ENCODE measurements around the gene FABP6. TPM values are rescaled to one million over a fixed set of nuclear protein-coding genes. Genes with fewer than 3 reads are reported as not detected.

Gene FABP6
- total and polyA plus RNA-seq, 9 of the 15 experiments (the other 6 are each of a cell fraction or from before 2014, with no cell fraction given), result 0.11 to 0.33 (median 0.21) TPM; not detected in 4

DNA sequence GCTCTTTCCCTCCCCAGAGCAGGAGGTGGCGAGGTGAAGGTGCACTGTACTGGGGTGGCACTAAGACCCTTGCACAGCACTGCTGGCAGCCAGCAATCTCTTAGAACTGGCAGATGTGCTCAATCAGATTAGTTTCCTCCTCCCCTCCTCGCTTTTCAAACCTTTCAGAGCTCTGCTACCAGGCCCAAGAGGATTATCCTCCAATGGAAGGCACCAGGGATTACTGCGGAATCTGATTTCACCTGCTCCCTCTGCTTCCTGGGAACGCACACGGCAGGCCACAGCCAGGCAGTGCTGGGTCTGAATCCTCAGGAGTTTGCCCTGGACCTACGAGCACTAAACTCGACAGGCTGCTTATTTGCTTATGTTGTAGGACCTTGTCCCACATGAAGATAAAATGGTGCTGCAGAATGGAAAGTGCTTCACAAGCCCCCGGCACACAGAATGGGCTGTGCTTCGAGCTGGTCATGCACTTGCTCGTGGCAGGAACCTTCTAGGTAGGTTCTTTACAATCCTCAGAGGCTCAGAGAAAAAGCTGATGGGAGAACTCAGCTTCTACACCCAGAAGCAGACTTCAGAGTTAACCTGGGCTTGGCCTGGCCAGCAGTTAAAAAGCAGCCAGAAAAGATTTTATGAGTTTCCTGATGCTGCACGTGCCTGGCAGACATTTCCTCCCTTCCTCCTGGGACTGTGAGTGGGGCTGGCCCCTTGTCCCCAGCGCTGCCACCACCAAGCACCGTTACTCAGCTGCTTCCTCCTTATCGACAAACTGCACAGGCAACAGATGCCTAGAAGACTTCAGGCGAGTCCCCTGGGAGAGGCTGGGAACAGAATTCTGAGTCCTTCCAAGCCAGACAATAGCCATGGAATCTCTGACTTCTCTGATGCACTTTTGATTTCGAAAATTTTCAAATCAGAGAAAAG lies 33.1 kb downstream of the FABP6 start (continued):
- 0 out of 2 replicates have a peak, but pooled peaks have one; percentile 27 for TF ChIP-seq ZEB2 (IDR thresholded peaks at IDR 0.05)
- TF ChIP-seq NEUROD1 (IDR thresholded peaks at IDR 0.05; ENCODE audit: borderline replicate concordance, low read depth, low read length, partially characterized antibody), result peak; percentile 56
- peak; percentile 34; the same call in 1 of the 2 replicates for TF ChIP-seq HDAC2 (IDR thresholded peaks at IDR 0.05)
- peak; percentile 59; the same call in 1 of the 2 replicates for TF ChIP-seq MYC (IDR thresholded peaks at IDR 0.05; ENCODE audit: low read depth, low read length)
- TF ChIP-seq MYC (CRISPR knock-in tag; IDR thresholded peaks at IDR 0.05; ENCODE audit: borderline replicate concordance, low read depth), result no peak
- TF ChIP-seq TCF3 (CRISPR knock-in tag; IDR thresholded peaks at IDR 0.05), result peak; percentile 89
- peak; percentile 80 for TF ChIP-seq TAL1 (IDR thresholded peaks at IDR 0.05)
- 0 out of 2 replicates have a peak, but pooled peaks have one; percentile 37 for TF ChIP-seq ETV1 (tag; conservative IDR thresholded peaks at IDR 0.05; ENCODE audit: low read depth)
- TF ChIP-seq HNRNPUL1 (IDR thresholded peaks at IDR 0.05; ENCODE audit: low read length), result no peak
- peak; percentile 91 for TF ChIP-seq TEAD4 (IDR thresholded peaks at IDR 0.05; ENCODE audit: low read length)
- TF ChIP-seq TEAD4 (CRISPR knock-in tag; IDR thresholded peaks at IDR 0.05; ENCODE audit: borderline replicate concordance), result no peak
- TF ChIP-seq RBM34 (IDR thresholded peaks at IDR 0.05; ENCODE audit: borderline replicate concordance, insufficient read depth, low read length), result no peak
- TF ChIP-seq SOX6 (IDR thresholded peaks at IDR 0.05), result peak; percentile 62; the same call in 1 of the 2 replicates
- TF ChIP-seq, protein P1, sequence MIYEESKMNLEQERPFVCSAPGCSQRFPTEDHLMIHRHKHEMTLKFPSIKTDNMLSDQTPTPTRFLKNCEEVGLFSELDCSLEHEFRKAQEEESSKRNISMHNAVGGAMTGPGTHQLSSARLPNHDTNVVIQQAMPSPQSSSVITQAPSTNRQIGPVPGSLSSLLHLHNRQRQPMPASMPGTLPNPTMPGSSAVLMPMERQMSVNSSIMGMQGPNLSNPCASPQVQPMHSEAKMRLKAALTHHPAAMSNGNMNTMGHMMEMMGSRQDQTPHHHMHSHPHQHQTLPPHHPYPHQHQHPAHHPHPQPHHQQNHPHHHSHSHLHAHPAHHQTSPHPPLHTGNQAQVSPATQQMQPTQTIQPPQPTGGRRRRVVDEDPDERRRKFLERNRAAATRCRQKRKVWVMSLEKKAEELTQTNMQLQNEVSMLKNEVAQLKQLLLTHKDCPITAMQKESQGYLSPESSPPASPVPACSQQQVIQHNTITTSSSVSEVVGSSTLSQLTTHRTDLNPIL (CRISPR knock-in tag; IDR thresholded peaks at IDR 0.05), result no peak
- TF ChIP-seq MYBL2 (IDR thresholded peaks at IDR 0.05; ENCODE audit: low read depth), result no peak
- TF ChIP-seq MYBL2 (CRISPR knock-in tag; IDR thresholded peaks at IDR 0.05; ENCODE audit: borderline replicate concordance), result no peak
- TF ChIP-seq MAZ (CRISPR knock-in tag; conservative IDR thresholded peaks at IDR 0.05 in 1 of 2, IDR thresholded peaks at IDR 0.05 in 1 of 2), result no peak
- TF ChIP-seq TBL1XR1 (IDR thresholded peaks at IDR 0.05; ENCODE audit: low read length in 2 of 2), result peak in 1 of 2 experiments; percentile 20; a peak in 1 of 4 replicates
- TF ChIP-seq SPI1 (IDR thresholded peaks at IDR 0.05; ENCODE audit: borderline replicate concordance, low read depth, low read length), result peak; percentile 33; the same call in 1 of the 2 replicates
- TF ChIP-seq, protein P2, sequence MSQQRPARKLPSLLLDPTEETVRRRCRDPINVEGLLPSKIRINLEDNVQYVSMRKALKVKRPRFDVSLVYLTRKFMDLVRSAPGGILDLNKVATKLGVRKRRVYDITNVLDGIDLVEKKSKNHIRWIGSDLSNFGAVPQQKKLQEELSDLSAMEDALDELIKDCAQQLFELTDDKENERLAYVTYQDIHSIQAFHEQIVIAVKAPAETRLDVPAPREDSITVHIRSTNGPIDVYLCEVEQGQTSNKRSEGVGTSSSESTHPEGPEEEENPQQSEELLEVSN (IDR thresholded peaks at IDR 0.05; ENCODE audit: borderline replicate concordance in 1 of 2, extremely low read depth in 1 of 2, insufficient read depth in 1 of 2, insufficient read length in 1 of 2, low read depth in 1 of 2, low read length in 1 of 2, poor library complexity in 1 of 2, severe bottlenecking in 1 of 2), result peak in 1 of 2 experiments; percentile 32
- TF ChIP-seq DPF2 (IDR thresholded peaks at IDR 0.05), result peak; percentile 68
- TF ChIP-seq COPS2 (conservative IDR thresholded peaks at IDR 0.05), result no peak
- TF ChIP-seq MTA2 (IDR thresholded peaks at IDR 0.05; ENCODE audit: low read depth), result peak; percentile 72

All from K562 (cell line).